ENCODE data around the gene YBX1.

Gene YBX1

GRCh38 chr1:42684139-42684538 is 1.9 kb downstream of the YBX1 start:
- H3K4me3 ChIP-seq (ENCODE audit: low read depth, low read length), result peak overlapping the region; percentile 63
- no peaks in the 10 kb centered on the region for H3K27me3 ChIP-seq (ENCODE audit: control insufficient read depth, insufficient read depth, low read length)
- no peaks in the 10 kb centered on the region for H3K36me3 ChIP-seq (ENCODE audit: control insufficient read depth, insufficient read depth, low read length)
- peaks cover 8% of the 10 kb centered on the region for H3K4me1 ChIP-seq
- no peak for TF ChIP-seq CTCF (IDR thresholded peaks at IDR 0.05)
- H3K9ac ChIP-seq, result no peak overlapping the region
- H3K4me2 ChIP-seq (ENCODE audit: low read length), result peak overlapping the region; percentile 79
- H3K79me2 ChIP-seq, result peaks cover 42% of the 10 kb centered on the region
- no peak overlapping the region for H3K27ac ChIP-seq
- H2AFZ ChIP-seq, result no peak overlapping the region
- H3K9me3 ChIP-seq (ENCODE audit: control insufficient read depth, low read length), result no peaks in the 10 kb centered on the region

- Histone ChIP-seq H3K9me3 (ENCODE audit: control insufficient read depth, low read length) (no peaks in the 10 kb centered on the region), H3K27me3 (ENCODE audit: control insufficient read depth, insufficient read depth, low read length) (no peaks in the 10 kb centered on the region), H3K9ac (no peak overlapping the region), H2AFZ (no peak overlapping the region), H3K4me2 (ENCODE audit: low read length) (no peak overlapping the region), H3K27ac (no peak overlapping the region), H3K4me1 (peaks cover 8% of the 10 kb centered on the region), H3K79me2 (peaks cover 43% of the 10 kb centered on the region), H3K36me3 (ENCODE audit: control insufficient read depth, insufficient read depth, low read length) (no peaks in the 10 kb centered on the region), H3K4me3 (ENCODE audit: low read depth, low read length) (no peak overlapping the region)
- TF ChIP-seq CTCF (IDR thresholded peaks at IDR 0.05), result no peak
Observed at GRCh38 chr1:42686418-42686817, 4.2 kb downstream of the YBX1 start.

GRCh38 chr1:42689912-42690311 is 7.7 kb downstream of the YBX1 start:
- Histone ChIP-seq H3K27ac (no peak overlapping the region), H3K79me2 (peaks cover 29% of the 10 kb centered on the region), H3K36me3 (ENCODE audit: control insufficient read depth, insufficient read depth, low read length) (no peaks in the 10 kb centered on the region), H3K27me3 (ENCODE audit: control insufficient read depth, insufficient read depth, low read length) (no peaks in the 10 kb centered on the region), H3K9me3 (ENCODE audit: control insufficient read depth, low read length) (no peaks in the 10 kb centered on the region), H3K4me1 (peaks cover under 1% of the 10 kb centered on the region), H2AFZ (no peak overlapping the region), H3K9ac (no peak overlapping the region), H3K4me3 (ENCODE audit: low read depth, low read length) (no peak overlapping the region), H3K4me2 (ENCODE audit: low read length) (no peak overlapping the region)
- no peak for TF ChIP-seq CTCF (IDR thresholded peaks at IDR 0.05)

- Histone ChIP-seq H3K9ac (no peak overlapping the region), H3K27ac (no peak overlapping the region), H3K36me3 (ENCODE audit: control insufficient read depth, insufficient read depth, low read length) (no peaks in the 10 kb centered on the region), H3K4me2 (ENCODE audit: low read length) (no peak overlapping the region), H3K27me3 (ENCODE audit: control insufficient read depth, insufficient read depth, low read length) (no peaks in the 10 kb centered on the region), H3K4me1 (no peaks in the 10 kb centered on the region), H2AFZ (no peak overlapping the region), H3K4me3 (ENCODE audit: low read depth, low read length) (no peak overlapping the region), H3K9me3 (ENCODE audit: control insufficient read depth, low read length) (no peaks in the 10 kb centered on the region), H3K79me2 (peaks cover 23% of the 10 kb centered on the region)
- no peak for TF ChIP-seq CTCF (IDR thresholded peaks at IDR 0.05)
Observed at GRCh38 chr1:42690477-42691156, 8.4 kb downstream of the YBX1 start.

- peaks cover 20% of the 10 kb centered on the region for H3K79me2 ChIP-seq
- no peak overlapping the region for H3K27ac ChIP-seq
- no peaks in the 10 kb centered on the region for H3K4me1 ChIP-seq
- H3K4me3 ChIP-seq (ENCODE audit: low read depth, low read length), result no peak overlapping the region
- no peak overlapping the region for H3K9ac ChIP-seq
- no peaks in the 10 kb centered on the region for H3K27me3 ChIP-seq (ENCODE audit: control insufficient read depth, insufficient read depth, low read length)
- H3K36me3 ChIP-seq (ENCODE audit: control insufficient read depth, insufficient read depth, low read length), result no peaks in the 10 kb centered on the region
- no peaks in the 10 kb centered on the region for H3K9me3 ChIP-seq (ENCODE audit: control insufficient read depth, low read length)
- H3K4me2 ChIP-seq (ENCODE audit: low read length), result no peak overlapping the region
- no peak overlapping the region for H2AFZ ChIP-seq
- TF ChIP-seq CTCF (IDR thresholded peaks at IDR 0.05), result no peak
Observed at GRCh38 chr1:42691157-42691498, 8.9 kb downstream of the YBX1 start.
